ENCODE measurements around the gene AARS2. TPM values are rescaled to one million over a fixed set of nuclear protein-coding genes. Genes with fewer than 3 reads are reported as not detected.

The AARS2 gene
- total and polyA plus RNA-seq, 2 donors (not counting 1 experiment from before 2014, with no cell fraction given) = 3.4 to 24.3 TPM

DNA sequence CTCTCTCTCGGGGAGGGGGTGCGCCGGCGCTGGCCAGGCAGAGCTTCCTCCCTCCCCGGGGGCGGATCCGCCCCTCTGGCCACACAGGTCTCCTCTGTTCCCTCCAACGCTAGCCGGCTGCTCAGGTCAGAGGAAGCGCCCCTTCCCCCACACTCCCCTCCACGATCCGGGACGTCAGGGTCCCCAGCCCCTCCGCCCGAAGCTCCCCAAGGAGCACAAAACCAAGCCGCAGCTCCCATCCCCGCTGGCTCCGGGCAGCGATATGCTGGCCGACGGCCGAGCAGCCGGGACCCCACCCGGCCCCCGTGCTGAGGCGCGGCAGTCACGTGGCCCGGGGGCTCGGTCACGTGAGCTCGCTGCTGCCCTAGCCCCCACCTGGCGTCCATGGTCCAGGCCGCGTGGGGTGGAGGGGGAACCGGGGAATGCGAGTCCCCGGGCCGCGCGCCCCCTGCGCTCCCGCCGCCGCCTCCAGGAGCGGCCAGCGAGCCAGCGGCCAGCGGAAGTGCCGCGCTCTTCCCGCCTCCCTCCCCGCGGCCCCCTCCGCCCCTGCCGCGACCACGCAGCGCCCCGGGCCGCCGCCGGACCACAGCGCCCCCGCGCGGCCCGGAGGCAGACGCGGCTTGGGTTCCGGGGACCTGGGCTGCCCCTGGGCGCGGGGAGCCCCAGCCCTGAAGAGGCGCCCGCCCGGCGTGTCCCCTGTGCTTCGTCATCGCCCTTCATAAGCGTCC, 56.0 kb downstream of the AARS2 start, which contains the start of gene SLC35B2:
TSS of gene SLC35B2 (minus strand) at position 504 of the 728 bp plus-strand sequence. CDS start at position 386, 118 bp downstream.
- H3K4me3 ChIP-seq (replicated peaks in 1 of 4; ENCODE audit: control extremely low read depth in 1 of 4, insufficient read depth in 1 of 4, low read depth in 3 of 4, low read length in 4 of 4) = peak within 1 kb of the TSS; percentile 82 to 94 (median 88)
- peak within 1 kb of the TSS; percentile 97 for H2AFZ ChIP-seq (ENCODE audit: low read length)
- H3K36me3 ChIP-seq (ENCODE audit: control insufficient read depth, insufficient read depth, low read length) = peaks cover 17% of the 10 kb centered on the region
- H3K9ac ChIP-seq (ENCODE audit: insufficient read depth, low read length) = peak within 1 kb of the TSS; percentile 82
- DNase-seq (ENCODE audit: low read depth in 2 of 2) = peak; percentile 67 to 81
- H3K27ac ChIP-seq (ENCODE audit: insufficient read depth, low read length) = peak within 1 kb of the TSS; percentile 78
- H3K27me3 ChIP-seq (ENCODE audit: control insufficient read depth, insufficient read depth, low read length) = no peaks in the 10 kb centered on the region
- H3K4me2 ChIP-seq (ENCODE audit: extremely low read depth, insufficient read depth, low read length) = peak within 1 kb of the TSS; percentile 92
- H3K9me3 ChIP-seq (ENCODE audit: control insufficient read depth, insufficient read depth, low read depth, low read length) = no peaks in the 10 kb centered on the region
- TF ChIP-seq, protein P1, sequence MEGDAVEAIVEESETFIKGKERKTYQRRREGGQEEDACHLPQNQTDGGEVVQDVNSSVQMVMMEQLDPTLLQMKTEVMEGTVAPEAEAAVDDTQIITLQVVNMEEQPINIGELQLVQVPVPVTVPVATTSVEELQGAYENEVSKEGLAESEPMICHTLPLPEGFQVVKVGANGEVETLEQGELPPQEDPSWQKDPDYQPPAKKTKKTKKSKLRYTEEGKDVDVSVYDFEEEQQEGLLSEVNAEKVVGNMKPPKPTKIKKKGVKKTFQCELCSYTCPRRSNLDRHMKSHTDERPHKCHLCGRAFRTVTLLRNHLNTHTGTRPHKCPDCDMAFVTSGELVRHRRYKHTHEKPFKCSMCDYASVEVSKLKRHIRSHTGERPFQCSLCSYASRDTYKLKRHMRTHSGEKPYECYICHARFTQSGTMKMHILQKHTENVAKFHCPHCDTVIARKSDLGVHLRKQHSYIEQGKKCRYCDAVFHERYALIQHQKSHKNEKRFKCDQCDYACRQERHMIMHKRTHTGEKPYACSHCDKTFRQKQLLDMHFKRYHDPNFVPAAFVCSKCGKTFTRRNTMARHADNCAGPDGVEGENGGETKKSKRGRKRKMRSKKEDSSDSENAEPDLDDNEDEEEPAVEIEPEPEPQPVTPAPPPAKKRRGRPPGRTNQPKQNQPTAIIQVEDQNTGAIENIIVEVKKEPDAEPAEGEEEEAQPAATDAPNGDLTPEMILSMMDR (conservative IDR thresholded peaks at IDR 0.05 in 1 of 2, IDR thresholded peaks at IDR 0.05 in 1 of 2; ENCODE audit: low read depth in 1 of 2, low read length in 2 of 2) = peak; percentile 31 to 34
- no peak for TF ChIP-seq EZH2 (IDR thresholded peaks at IDR 0.05; ENCODE audit: low read length, missing control alignments)
- H4K20me1 ChIP-seq (ENCODE audit: control insufficient read depth, extremely low read depth, insufficient read depth, low read length) = no peaks in the 10 kb centered on the region
- H3K4me1 ChIP-seq (ENCODE audit: control insufficient read depth, extremely low read depth, insufficient read depth, low read length) = peaks cover 6% of the 10 kb centered on the region
- H3K79me2 ChIP-seq (ENCODE audit: control insufficient read depth, insufficient read depth, low read length) = peaks cover 28% of the 10 kb centered on the region

DNA sequence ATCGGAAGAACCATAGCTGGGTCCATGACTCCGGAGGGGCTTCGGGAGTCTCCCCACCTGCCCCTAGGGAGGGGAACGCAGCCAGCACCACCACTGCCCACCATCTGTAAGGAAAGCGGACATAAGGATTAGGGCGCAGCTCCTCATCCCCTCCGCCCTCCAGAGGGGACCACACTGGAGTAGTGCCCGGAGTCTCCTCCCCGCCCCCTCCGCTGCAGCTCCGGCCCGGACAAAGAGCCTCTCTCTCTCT, 56.4 kb downstream of the AARS2 start:
- DNase-seq (ENCODE audit: low read depth in 2 of 2) = no peak
- H3K36me3 ChIP-seq (ENCODE audit: control insufficient read depth, insufficient read depth, low read length) = peaks cover 21% of the 10 kb centered on the region
- H3K79me2 ChIP-seq (ENCODE audit: control insufficient read depth, insufficient read depth, low read length) = peaks cover 33% of the 10 kb centered on the region
- no peaks in the 10 kb centered on the region for H3K27me3 ChIP-seq (ENCODE audit: control insufficient read depth, insufficient read depth, low read length)
- peak overlapping the region; percentile 88 for H3K4me2 ChIP-seq (ENCODE audit: extremely low read depth, insufficient read depth, low read length)
- no peaks in the 10 kb centered on the region for H4K20me1 ChIP-seq (ENCODE audit: control insufficient read depth, extremely low read depth, insufficient read depth, low read length)
- peaks cover 8% of the 10 kb centered on the region for H3K4me1 ChIP-seq (ENCODE audit: control insufficient read depth, extremely low read depth, insufficient read depth, low read length)
- peak overlapping the region; percentile 82 for H3K9ac ChIP-seq (ENCODE audit: insufficient read depth, low read length)
- H3K4me3 ChIP-seq (replicated peaks in 1 of 4; ENCODE audit: control extremely low read depth in 1 of 4, insufficient read depth in 1 of 4, low read depth in 3 of 4, low read length in 4 of 4) = peak overlapping the region; percentile 82 to 94 (median 88)
- H3K27ac ChIP-seq (ENCODE audit: insufficient read depth, low read length) = peak overlapping the region; percentile 78
- H2AFZ ChIP-seq (ENCODE audit: low read length) = no peak overlapping the region
- TF ChIP-seq EZH2 (IDR thresholded peaks at IDR 0.05; ENCODE audit: low read length, missing control alignments) = no peak
- TF ChIP-seq, protein P1 (conservative IDR thresholded peaks at IDR 0.05 in 1 of 2, IDR thresholded peaks at IDR 0.05 in 1 of 2; ENCODE audit: low read depth in 1 of 2, low read length in 2 of 2) = no peak
- H3K9me3 ChIP-seq (ENCODE audit: control insufficient read depth, insufficient read depth, low read depth, low read length) = no peaks in the 10 kb centered on the region

DNA sequence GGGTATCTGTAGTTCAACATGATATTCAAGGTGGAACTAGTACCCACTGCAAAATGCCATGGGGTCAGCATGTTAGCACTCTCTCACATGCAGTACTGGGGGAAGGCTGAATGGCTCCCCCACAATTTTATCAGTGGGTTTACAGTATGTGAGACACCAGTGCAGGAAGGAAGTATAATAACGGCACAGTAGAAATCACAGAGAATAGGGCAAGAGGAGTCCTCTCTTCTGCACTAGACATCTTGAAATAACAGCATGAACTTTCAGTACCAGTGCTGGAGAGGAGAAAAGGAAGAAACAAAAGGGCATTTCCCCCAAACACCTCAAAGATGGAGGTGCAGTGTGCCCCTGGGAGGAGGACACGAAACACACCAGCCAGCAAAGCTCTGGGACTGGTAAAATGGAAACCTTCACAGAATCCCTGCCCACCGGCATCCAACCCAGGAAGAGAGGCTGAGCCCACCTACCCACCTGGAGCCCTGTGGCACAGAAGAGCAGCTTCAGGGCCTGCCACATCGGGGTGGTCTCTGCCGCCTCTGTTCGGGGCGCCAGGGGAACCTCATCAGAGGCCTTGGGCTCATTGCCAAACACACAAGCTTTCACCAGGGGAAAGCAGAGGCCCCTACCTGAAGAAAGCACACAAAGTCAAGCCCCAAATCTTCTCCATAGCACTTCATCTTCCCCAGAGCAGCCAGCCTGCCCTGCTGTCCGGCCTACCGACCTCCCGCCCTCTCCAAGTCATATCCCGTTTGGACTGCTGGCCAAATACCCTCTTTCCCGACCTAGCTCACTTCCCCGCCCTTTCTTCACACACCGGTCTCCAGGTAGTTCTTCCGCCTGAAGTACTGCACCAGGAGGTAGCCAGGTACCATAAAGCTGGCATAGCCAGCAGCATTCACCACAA, 57.0 kb downstream of the AARS2 start:
- no peak overlapping the region for H2AFZ ChIP-seq (ENCODE audit: low read length)
- H3K36me3 ChIP-seq (ENCODE audit: control insufficient read depth, insufficient read depth, low read length) = peaks cover 24% of the 10 kb centered on the region
- DNase-seq (ENCODE audit: low read depth in 2 of 2) = no peak
- H3K4me2 ChIP-seq (ENCODE audit: extremely low read depth, insufficient read depth, low read length) = peak overlapping the region; percentile 88
- H3K4me1 ChIP-seq (ENCODE audit: control insufficient read depth, extremely low read depth, insufficient read depth, low read length) = peaks cover 8% of the 10 kb centered on the region
- H3K27ac ChIP-seq (ENCODE audit: insufficient read depth, low read length) = peak overlapping the region; percentile 78
- H3K9me3 ChIP-seq (ENCODE audit: control insufficient read depth, insufficient read depth, low read depth, low read length) = no peaks in the 10 kb centered on the region
- H3K4me3 ChIP-seq (replicated peaks in 1 of 4; ENCODE audit: control extremely low read depth in 1 of 4, insufficient read depth in 1 of 4, low read depth in 3 of 4, low read length in 4 of 4) = peak overlapping the region; percentile 82 to 94 (median 88)
- peak overlapping the region; percentile 82 for H3K9ac ChIP-seq (ENCODE audit: insufficient read depth, low read length)
- peaks cover 36% of the 10 kb centered on the region for H3K79me2 ChIP-seq (ENCODE audit: control insufficient read depth, insufficient read depth, low read length)
- no peaks in the 10 kb centered on the region for H3K27me3 ChIP-seq (ENCODE audit: control insufficient read depth, insufficient read depth, low read length)
- H4K20me1 ChIP-seq (ENCODE audit: control insufficient read depth, extremely low read depth, insufficient read depth, low read length) = no peaks in the 10 kb centered on the region
- no peak for TF ChIP-seq EZH2 (IDR thresholded peaks at IDR 0.05; ENCODE audit: low read length, missing control alignments)
- TF ChIP-seq, protein P1 (conservative IDR thresholded peaks at IDR 0.05 in 1 of 2, IDR thresholded peaks at IDR 0.05 in 1 of 2; ENCODE audit: low read depth in 1 of 2, low read length in 2 of 2) = no peak

Measured in fibroblast of lung (primary cell).